ENCODE results near the gene RER1.

- TF ChIP-seq GATA2 (IDR thresholded peaks at IDR 0.05; ENCODE audit: low read depth, low read length) (no peak), GATA3 (IDR thresholded peaks at IDR 0.05; ENCODE audit: low read depth, low read length) (no peak)
Observed at GRCh38 chr1:2432441-2432844, 40.8 kb downstream of the RER1 start.

Measured in SH-SY5Y (cell line).